Anterior cingulate cortex (tissue), 58 donors: ENCODE data around the gene KAT14.
"Not testable (repeated sequence)": the region's sequence is repeated elsewhere in the genome, so short reads cannot be mapped to it uniquely, and the experiment has no call there.

Experiments used
- DNase-seq, 58 donors: peaks; one replicate each; lab custom pipeline; 2025; lab: John Stamatoyannopoulos, UW

Gene KAT14

GRCh38 chr20:18137412-18138265, at the start of gene KAT14, which contains the start of gene PET117:
Gene KAT14 (plus strand): TSS chr20:18137863. CDS start chr20:18142661, 4,798 bp downstream.
Gene PET117 (plus strand): TSS chr20:18137863. CDS start chr20:18137956, 93 bp downstream.
- DNase-seq: peak in 57 of 58 donors; percentile 51 to 95 (median 86)

- not testable (repeated sequence) for DNase-seq
Measured at GRCh38 chr20:18088298-18088697, 49.4 kb upstream of the KAT14 start.

- DNase-seq: not testable (repeated sequence)
Measured at GRCh38 chr20:18088841-18089240, 48.8 kb upstream of the KAT14 start.

- DNase-seq: no peak
Measured at GRCh38 chr20:18090044-18090443, 47.6 kb upstream of the KAT14 start.

GRCh38 chr20:18090477-18090876, 47.2 kb upstream of the KAT14 start:
- no peak for DNase-seq

GRCh38 chr20:18091623-18092022, 46.0 kb upstream of the KAT14 start:
- DNase-seq: no peak

GRCh38 chr20:18092890-18093289, 44.8 kb upstream of the KAT14 start:
- DNase-seq: no peak

GRCh38 chr20:18093388-18093787, 44.3 kb upstream of the KAT14 start:
- DNase-seq: no peak

GRCh38 chr20:18094191-18094590, 43.5 kb upstream of the KAT14 start:
- DNase-seq: no peak

- not testable (repeated sequence) for DNase-seq
Measured at GRCh38 chr20:18100569-18100968, 37.1 kb upstream of the KAT14 start.

- DNase-seq: peak in 2 of 58 donors; percentile 2 to 3
Measured at GRCh38 chr20:18101125-18101810, 36.4 kb upstream of the KAT14 start.

GRCh38 chr20:18103497-18103896, 34.2 kb upstream of the KAT14 start:
- DNase-seq: no peak

- DNase-seq: no peak
Measured at GRCh38 chr20:18108326-18108725, 29.3 kb upstream of the KAT14 start.

- DNase-seq: not testable (repeated sequence)
Measured at GRCh38 chr20:18128574-18128973, 9.1 kb upstream of the KAT14 start.

- DNase-seq: no peak
Measured at GRCh38 chr20:18132663-18133062, 5.0 kb upstream of the KAT14 start.

- no peak for DNase-seq
Measured at GRCh38 chr20:18133962-18134361, 3.7 kb upstream of the KAT14 start.

- DNase-seq: peak in 2 of 58 donors; percentile 52
Measured at GRCh38 chr20:18138266-18138582, 561 bp downstream of the KAT14 start.

- no peak for DNase-seq
Measured at GRCh38 chr20:18138639-18139583, 1.2 kb downstream of the KAT14 start.

- DNase-seq: no peak
Measured at GRCh38 chr20:18139832-18140231, 2.2 kb downstream of the KAT14 start.

GRCh38 chr20:18144541-18145099, 7.0 kb downstream of the KAT14 start:
- DNase-seq: no peak
